Erythroblast (primary cell): Measurements from ENCODE around the gene EHMT1.
"Not testable (repeated sequence)": the region's sequence is repeated elsewhere in the genome, so short reads cannot be mapped to it uniquely, and the experiment has no call there.

Source experiments
- DNase-seq, 2 experiments: peaks; one replicate each; lab custom pipeline; 2025; lab: John Stamatoyannopoulos, UW
- GATA1 ChIP-seq: IDR thresholded peaks from 2 replicates; pipeline ENCODE4 v1.6.1; 2011; ENCODE audit warnings: low read depth, mild to moderate bottlenecking, control low read depth, low read length, moderate library complexity
- POLR2A ChIP-seq: IDR thresholded peaks from 2 replicates; pipeline ENCODE4 v1.6.1; 2011; ENCODE audit warnings: mild to moderate bottlenecking, low read length

Gene EHMT1

GRCh38 chr9:137777761-137778160 lies 159.0 kb downstream of the EHMT1 start:
- no peak for DNase-seq
- no peak for TF ChIP-seq GATA1
- no peak for TF ChIP-seq POLR2A

GRCh38 chr9:137778336-137778735 lies 159.5 kb downstream of the EHMT1 start:
- TF ChIP-seq GATA1 = no peak
- no peak for TF ChIP-seq POLR2A
- DNase-seq = no peak

- no peak for TF ChIP-seq POLR2A
- TF ChIP-seq GATA1 = no peak
- DNase-seq = no peak
Observed at GRCh38 chr9:137778914-137779313, 160.1 kb downstream of the EHMT1 start.

GRCh38 chr9:137780031-137780430 lies 161.2 kb downstream of the EHMT1 start:
- not testable (repeated sequence) for DNase-seq

GRCh38 chr9:137781906-137782585 lies 163.2 kb downstream of the EHMT1 start:
- TF ChIP-seq GATA1 (no peak), POLR2A (no peak)
- DNase-seq = no peak

- no peak for DNase-seq
- TF ChIP-seq POLR2A = no peak
- no peak for TF ChIP-seq GATA1
Observed at GRCh38 chr9:137783521-137783920, 164.7 kb downstream of the EHMT1 start.

GRCh38 chr9:137784046-137784445 lies 165.2 kb downstream of the EHMT1 start:
- no peak for DNase-seq
- TF ChIP-seq GATA1 = no peak
- TF ChIP-seq POLR2A = no peak

DNA sequence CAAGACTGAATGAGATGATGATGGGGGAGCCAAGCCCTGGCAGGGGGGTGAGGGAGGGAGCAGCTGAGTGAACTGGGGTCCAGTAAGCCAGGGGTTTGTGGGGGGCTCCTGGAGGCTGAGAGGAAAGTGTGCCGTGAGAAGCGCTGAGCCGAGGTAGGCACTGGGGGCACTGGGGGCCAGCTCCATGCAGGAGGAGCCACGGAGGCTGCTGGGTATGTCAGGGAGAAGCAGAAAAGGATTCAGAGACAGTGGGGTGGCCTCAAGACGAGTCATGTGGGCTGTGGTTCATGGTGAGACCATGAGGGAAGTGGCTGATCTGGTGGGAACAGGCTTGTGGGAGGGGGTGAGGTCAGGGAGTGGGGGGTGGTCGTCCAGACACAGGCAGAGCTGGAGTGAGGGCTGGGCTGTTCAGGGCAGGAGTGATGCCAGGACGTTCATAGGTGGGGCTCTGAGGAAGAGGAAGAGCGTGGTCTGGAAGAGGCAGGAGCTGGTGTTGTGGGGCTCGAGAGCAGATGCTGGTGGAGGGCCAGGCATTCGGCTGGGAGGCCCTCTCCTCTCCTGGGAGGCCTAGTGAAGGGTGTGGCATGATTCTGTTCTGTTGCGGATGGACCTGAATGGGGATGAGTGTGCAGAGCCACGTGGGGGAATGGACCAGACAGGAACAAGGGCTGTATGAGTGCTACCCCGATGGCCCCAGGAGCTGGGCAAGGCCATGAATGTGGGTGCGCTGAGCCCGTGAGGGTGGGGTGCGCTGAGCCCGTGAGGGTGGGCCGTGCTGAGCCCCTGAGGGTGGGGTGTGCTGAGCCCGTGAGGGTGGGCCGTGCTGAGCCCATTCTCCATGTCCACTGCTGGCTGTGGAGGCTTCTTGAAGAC lies 166.1 kb downstream of the EHMT1 start:
- TF ChIP-seq POLR2A = no peak
- no peak for TF ChIP-seq GATA1
- no peak for DNase-seq

- DNase-seq = no peak
- TF ChIP-seq POLR2A (no peak), GATA1 (no peak)
Observed at GRCh38 chr9:137785704-137786161, 166.9 kb downstream of the EHMT1 start.

- DNase-seq = no peak
- TF ChIP-seq GATA1 (no peak), POLR2A (no peak)
Observed at GRCh38 chr9:137786511-137786920, 167.7 kb downstream of the EHMT1 start.

DNA sequence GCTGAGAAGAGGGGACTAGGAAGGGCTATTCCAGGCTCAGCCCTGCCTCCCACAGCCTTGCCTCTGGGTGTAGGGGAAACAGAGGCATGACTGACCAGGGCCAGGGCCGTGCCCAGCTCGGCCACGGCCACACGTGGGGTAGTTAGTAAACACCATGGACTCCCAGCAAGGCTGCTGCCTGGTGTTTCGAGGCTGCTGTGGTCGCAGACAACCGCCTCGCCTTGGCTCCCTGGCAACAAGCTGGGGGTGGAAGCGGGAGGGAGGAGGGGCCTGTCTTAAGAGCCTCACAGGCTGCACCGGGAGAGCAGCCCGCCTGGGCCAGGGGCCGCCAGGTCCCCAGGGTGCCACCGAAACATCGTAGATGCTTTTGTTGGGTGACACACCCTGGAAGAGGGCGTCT lies 168.6 kb downstream of the EHMT1 start:
- no peak for TF ChIP-seq GATA1
- no peak for TF ChIP-seq POLR2A
- DNase-seq = no peak

DNA sequence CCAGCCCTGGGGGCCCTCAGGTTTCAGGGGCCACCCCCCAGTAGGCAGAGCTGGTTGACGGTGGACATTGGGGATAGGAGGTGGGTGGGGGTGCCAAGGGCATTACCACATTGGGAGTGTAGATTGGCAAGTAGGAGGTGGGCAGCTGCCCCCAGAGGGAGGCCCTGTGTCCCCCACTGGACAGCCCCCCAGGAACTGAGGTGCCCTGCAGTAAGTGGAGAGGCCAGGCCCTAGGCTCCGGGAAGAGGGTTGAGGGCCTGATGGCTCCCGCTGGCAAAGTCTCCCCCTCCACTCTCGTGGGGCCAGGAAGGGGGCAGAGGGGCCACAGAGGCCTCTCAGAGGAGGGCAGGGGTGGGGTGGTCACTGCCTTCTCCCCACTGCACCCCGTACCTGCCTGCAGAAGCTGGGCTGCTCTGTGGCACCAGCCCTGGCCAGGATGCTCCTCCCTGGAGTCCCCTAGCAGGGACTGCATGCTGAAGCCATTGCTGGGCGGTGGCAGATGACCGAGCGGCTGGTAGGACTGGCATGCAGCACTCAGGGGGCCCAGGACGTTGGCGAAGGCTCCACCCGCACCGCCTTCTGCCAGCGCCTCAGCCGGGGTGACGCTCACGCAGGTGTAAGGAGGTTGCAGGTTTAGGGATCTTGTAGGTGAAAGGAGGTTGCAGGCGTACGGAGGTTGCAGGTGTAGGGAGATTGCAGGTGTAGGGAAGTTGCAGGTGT lies 169.1 kb downstream of the EHMT1 start:
- DNase-seq = no peak
- TF ChIP-seq GATA1 (no peak), POLR2A (no peak)

DNA sequence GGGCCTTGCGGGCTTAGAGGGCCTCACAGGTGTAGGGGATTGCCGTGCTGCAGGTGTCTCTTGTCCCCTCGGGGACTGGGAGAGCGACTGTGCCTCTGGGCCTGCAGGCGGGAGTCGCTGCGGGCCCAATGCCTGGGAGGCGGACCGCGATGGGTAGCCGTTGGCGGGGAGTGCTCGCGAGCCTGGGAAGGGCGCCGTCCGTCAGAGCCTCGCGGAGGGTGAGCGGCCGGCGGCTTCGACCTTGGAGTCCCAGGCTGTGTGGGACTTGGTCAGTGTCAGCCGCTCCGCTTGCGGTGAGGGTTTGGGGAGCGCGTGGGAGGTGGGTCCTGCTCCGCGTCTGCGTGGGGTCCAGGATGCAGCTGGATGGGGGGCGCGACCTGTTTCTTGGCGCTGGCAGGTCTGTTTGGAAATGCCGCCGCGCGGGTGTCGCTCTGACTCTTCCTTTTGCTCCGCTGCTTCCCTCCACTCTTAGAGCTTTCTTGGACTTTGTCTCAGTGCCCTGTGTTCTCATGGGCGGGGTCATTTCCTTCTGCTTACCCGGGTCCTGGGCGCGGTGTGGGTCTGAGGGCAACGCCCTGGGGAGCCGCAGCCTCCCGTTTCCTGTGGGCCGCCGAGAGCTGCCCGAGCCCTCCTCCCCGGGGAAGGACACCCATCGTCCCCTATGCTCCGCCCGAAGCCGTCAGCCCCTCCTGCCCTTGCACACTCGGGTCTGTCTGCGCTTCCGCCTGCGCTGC lies 169.9 kb downstream of the EHMT1 start:
- no peak for DNase-seq
- TF ChIP-seq GATA1 (no peak), POLR2A (no peak)
